Neural progenitor cell (in vitro differentiated cells): Measurements from ENCODE around the gene YOD1. TPM values are rescaled to one million over a fixed set of nuclear protein-coding genes. Genes with fewer than 3 reads are reported as not detected.

ENCODE experiments used
- DNase-seq: peaks from one replicate; pipeline ENCODE4 v3.0.0-alpha.2; 2016; ENCODE audit warnings: low spot score
- H2AFZ ChIP-seq: fragments of 200-600 bp; sonication (generic); replicated peaks from 2 replicates; pipeline ENCODE4 v1.6.1; 2016; ENCODE audit warnings: antibody characterized with exemption
- H3F3A ChIP-seq: fragments of 200-600 bp; sonication (generic); 2 replicates; pipeline ENCODE4 v1.6.1; 2016; ENCODE audit warnings: antibody characterized with exemption, low read depth
- H3K27ac ChIP-seq: fragments of 200-600 bp; sonication (generic); 2 replicates; pipeline ENCODE4 v1.5.1; 2016; ENCODE audit warnings: mild to moderate bottlenecking
- H3K27me3 ChIP-seq: fragments of 200-600 bp; sonication (generic); 2 replicates; pipeline ENCODE4 v1.6.1; 2016; ENCODE audit warnings: mild to moderate bottlenecking, moderate library complexity
- H3K36me3 ChIP-seq: fragments of 200-600 bp; sonication (generic); 2 replicates; pipeline ENCODE4 v1.5.1; 2016
- H3K4me1 ChIP-seq: fragments of 200-600 bp; sonication (generic); 2 replicates; pipeline ENCODE4 v1.6.1; 2016; ENCODE audit warnings: mixed run types
- H3K4me2 ChIP-seq: fragments of 200-600 bp; sonication (generic); 2 replicates; pipeline ENCODE4 v1.6.1; 2016
- H3K4me3 ChIP-seq: fragments of 200-600 bp; sonication (generic); 2 replicates; pipeline ENCODE4 v1.5.1; 2016
- H3K79me2 ChIP-seq: fragments of 200-600 bp; sonication (generic); 2 replicates; pipeline ENCODE4 v1.6.1; 2016; ENCODE audit warnings: low read depth
- H3K9ac ChIP-seq: fragments of 200-600 bp; sonication (generic); 2 replicates; pipeline ENCODE4 v1.6.1; 2016
- H3K9me3 ChIP-seq: fragments of 200-600 bp; sonication (generic); 2 replicates; pipeline ENCODE4 v1.5.1; 2016; ENCODE audit warnings: low read depth
- H4K20me1 ChIP-seq: fragments of 200-600 bp; sonication (generic); 2 replicates; pipeline ENCODE4 v1.6.1; 2016; ENCODE audit warnings: low read depth
- H3K27ac Mint-ChIP-seq: 3 replicates; pipeline ENCODE4 v1.8.0; 2021; ENCODE audit warnings: mixed read lengths
- H3K27me3 Mint-ChIP-seq: 2 replicates; pipeline ENCODE4 v1.8.0; 2022; ENCODE audit warnings: low read depth, mild to moderate bottlenecking, inconsistent platforms, moderate library complexity, mixed read lengths; ENCODE audit not compliant: insufficient read depth
- H3K36me3 Mint-ChIP-seq: 3 replicates; pipeline ENCODE4 v1.8.0; 2021; ENCODE audit warnings: mixed read lengths
- H3K4me1 Mint-ChIP-seq: 3 replicates; pipeline ENCODE4 v1.8.0; 2021; ENCODE audit warnings: mixed read lengths
- H3K4me3 Mint-ChIP-seq: 3 replicates; pipeline ENCODE4 v1.8.0; 2021; ENCODE audit warnings: mild to moderate bottlenecking, moderate library complexity, mixed read lengths
- H3K9me3 Mint-ChIP-seq: 3 replicates; pipeline ENCODE4 v1.8.0; 2020; ENCODE audit warnings: mixed read lengths
- CTCF ChIP-seq: fragments of 200-600 bp; sonication (generic); IDR thresholded peaks from 2 replicates; pipeline ENCODE4 v1.5.1; 2017; ENCODE audit warnings: antibody characterized with exemption, mild to moderate bottlenecking
- EZH2 ChIP-seq: fragments of 200-600 bp; sonication (generic); IDR thresholded peaks from 2 replicates; pipeline ENCODE4 v1.6.1; 2017; ENCODE audit warnings: antibody characterized with exemption, mild to moderate bottlenecking, moderate library complexity
- EZH2phosphoT487 ChIP-seq: fragments of 200-600 bp; sonication (generic); IDR thresholded peaks from 2 replicates; pipeline ENCODE4 v1.6.1; 2017; ENCODE audit warnings: antibody characterized with exemption
- total RNA-seq: library from RNA; depleted of rRNA; stranded (reverse); fragments of >200 nt; gene quantifications from 2 replicates; pipeline ENCODE4 v1.2.3, GENCODE V29; 2015; ENCODE audit warnings: low replicate concordance

YOD1 gene
- total RNA-seq, 1 donor from 2014 or later: 27.0 TPM

- TF ChIP-seq EZH2phosphoT487 (no peak), CTCF (no peak), EZH2 (no peak)
- Histone ChIP-seq H4K20me1 (peaks cover 4% of the 10 kb centered on the region), H3K9me3 (no peaks in the 10 kb centered on the region), H2AFZ (no peak overlapping the region), H3K4me2 (no peak overlapping the region), H3K27ac (no peak overlapping the region), H3K27me3 (no peaks in the 10 kb centered on the region), H3K4me1 (peaks cover 3% of the 10 kb centered on the region), H3K9ac (no peak overlapping the region), H3K79me2 (no peaks in the 10 kb centered on the region), H3K4me3 (no peak overlapping the region), H3K36me3 (no peaks in the 10 kb centered on the region), H3F3A (peaks cover 3% of the 10 kb centered on the region)
- no peak for DNase-seq
- Mint-ChIP-seq H3K4me1 (no peaks in the 10 kb centered on the region), H3K36me3 (peaks cover 2% of the 10 kb centered on the region), H3K27ac (no peak overlapping the region), H3K9me3 (no peaks in the 10 kb centered on the region), H3K27me3 (peaks cover 3% of the 10 kb centered on the region), H3K4me3 (no peak overlapping the region)
Measured at GRCh38 chr1:207064561-207064960, 13.6 kb upstream of the YOD1 start.

GRCh38 chr1:207063014-207063413, 12.0 kb upstream of the YOD1 start:
- no peaks in the 10 kb centered on the region for H3K27me3 ChIP-seq
- no peak overlapping the region for H3K27ac ChIP-seq
- Mint-ChIP-seq H3K4me3 (no peak overlapping the region), H3K4me1 (no peaks in the 10 kb centered on the region), H3K36me3 (peaks cover 2% of the 10 kb centered on the region), H3K27me3 (peaks cover 3% of the 10 kb centered on the region), H3K9me3 (no peaks in the 10 kb centered on the region), H3K27ac (no peak overlapping the region)
- no peaks in the 10 kb centered on the region for H3K9me3 ChIP-seq
- peaks cover 12% of the 10 kb centered on the region for H3F3A ChIP-seq
- peaks cover 13% of the 10 kb centered on the region for H3K4me1 ChIP-seq
- H3K36me3 ChIP-seq: no peaks in the 10 kb centered on the region
- H3K9ac ChIP-seq: no peak overlapping the region
- no peaks in the 10 kb centered on the region for H3K79me2 ChIP-seq
- H2AFZ ChIP-seq: no peak overlapping the region
- no peak overlapping the region for H3K4me2 ChIP-seq
- DNase-seq: no peak
- no peak for TF ChIP-seq EZH2
- no peak for TF ChIP-seq EZH2phosphoT487
- TF ChIP-seq CTCF: no peak
- H4K20me1 ChIP-seq: peaks cover 4% of the 10 kb centered on the region
- H3K4me3 ChIP-seq: no peak overlapping the region

- Histone ChIP-seq H3F3A (peaks cover 12% of the 10 kb centered on the region), H3K79me2 (no peaks in the 10 kb centered on the region), H3K27ac (no peak overlapping the region), H2AFZ (no peak overlapping the region), H3K9me3 (no peaks in the 10 kb centered on the region), H3K4me2 (no peak overlapping the region), H3K4me1 (peaks cover 13% of the 10 kb centered on the region), H3K36me3 (no peaks in the 10 kb centered on the region), H4K20me1 (peaks cover 4% of the 10 kb centered on the region), H3K27me3 (no peaks in the 10 kb centered on the region), H3K4me3 (no peak overlapping the region), H3K9ac (no peak overlapping the region)
- Mint-ChIP-seq H3K4me1 (no peaks in the 10 kb centered on the region), H3K27ac (no peak overlapping the region), H3K36me3 (peaks cover 2% of the 10 kb centered on the region), H3K4me3 (no peak overlapping the region), H3K27me3 (peaks cover 3% of the 10 kb centered on the region), H3K9me3 (no peaks in the 10 kb centered on the region)
- no peak for DNase-seq
- TF ChIP-seq EZH2phosphoT487: no peak
- no peak for TF ChIP-seq EZH2
- TF ChIP-seq CTCF: no peak
Measured at GRCh38 chr1:207062058-207062457, 11.1 kb upstream of the YOD1 start.
